Ovary (tissue), 3 donors: Measurements from ENCODE around the gene C3orf18.

Experiments
- CTCF ChIP-seq, 3 donors: fragments of 450-650 bp in 2 of 3; fragments of 200-600 bp in 1 of 3; IDR thresholded peaks; one replicate each; pipeline versions ENCODE4 v1.5.1 to v1.8.0; 2016 to 2022; ENCODE audit warnings: antibody characterized with exemption in 3 of 3, mild to moderate bottlenecking in 1 of 3
- POLR2A ChIP-seq: fragments of 450-650 bp; IDR thresholded peaks from one replicate; pipeline ENCODE4 v1.6.1; 2017; ENCODE audit warnings: antibody characterized with exemption, mild to moderate bottlenecking, moderate library complexity
- donor health status: DM: no; HTN: no; CAD: no.

- TF ChIP-seq CTCF (IDR thresholded peaks at IDR 0.05) (no peak), POLR2A (no peak)
These were observed 57.8 kb downstream of the C3orf18 start for GRCh38 chr3:50509715-50510114.
